Activated T-cell treated with anti-CD3 and anti-CD28 coated beads, Interleukin-2, amount 50 U/mL, for 1 hour (primary cell): Measurements from ENCODE around the gene NTRK1.
A peak's percentile ranks its signal among the peaks of the same experiment; 100 is the strongest.

Experiments
- DNase-seq: peaks from one replicate; pipeline ENCODE4 v3.0.0-alpha.2; 2020

The NTRK1 gene

DNA sequence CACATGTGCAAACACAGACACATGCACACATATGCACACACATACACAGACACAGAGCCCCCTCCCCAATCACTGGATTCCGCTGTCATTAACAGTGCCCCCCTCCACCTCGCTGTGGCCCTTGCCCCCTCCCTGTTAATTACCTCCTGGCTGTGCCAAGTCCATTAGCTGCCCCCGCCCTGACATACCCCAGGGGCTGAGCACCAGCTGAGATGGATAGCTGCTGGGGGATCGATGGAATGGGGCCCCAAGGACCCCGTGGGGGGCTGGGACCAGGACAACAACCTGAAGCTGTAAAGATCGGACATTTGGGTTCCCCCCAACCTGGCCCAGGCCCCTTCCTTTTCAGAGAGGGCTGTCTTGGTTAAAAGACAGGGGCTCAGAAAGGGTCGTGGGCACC lies 23.3 kb downstream of the NTRK1 start:
- DNase-seq, result no peak

DNA sequence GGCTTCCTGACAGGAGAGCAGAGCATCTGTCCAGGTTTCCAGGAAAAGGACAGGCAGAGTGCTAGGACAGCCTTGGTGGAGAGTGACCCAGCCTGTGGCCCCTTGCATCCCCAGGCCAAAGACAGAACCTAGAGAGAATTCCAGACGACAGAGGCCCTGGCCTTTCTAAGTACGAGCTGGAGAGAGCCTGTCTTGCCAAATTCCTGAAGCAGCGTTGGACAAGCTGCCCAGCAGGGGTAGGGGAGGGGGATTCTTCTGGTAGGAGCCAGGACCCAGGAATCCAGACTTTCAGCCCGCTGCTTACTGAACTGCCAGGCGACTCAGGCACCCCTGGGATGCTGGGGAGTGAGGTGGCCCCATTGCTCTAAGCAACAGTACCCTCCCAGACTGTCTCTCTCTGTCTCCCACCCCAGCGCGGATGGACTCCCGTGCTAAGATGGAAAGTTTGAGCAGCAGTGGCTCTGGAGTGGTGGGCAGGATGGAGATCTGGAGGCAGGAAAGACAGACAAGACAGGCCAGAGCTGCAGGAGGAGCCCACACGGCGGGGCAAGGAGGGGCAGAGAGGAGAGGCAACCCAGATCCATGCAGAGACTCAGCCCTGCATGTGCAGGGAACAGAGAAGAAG lies 24.0 kb downstream of the NTRK1 start:
- DNase-seq, result no peak

DNA sequence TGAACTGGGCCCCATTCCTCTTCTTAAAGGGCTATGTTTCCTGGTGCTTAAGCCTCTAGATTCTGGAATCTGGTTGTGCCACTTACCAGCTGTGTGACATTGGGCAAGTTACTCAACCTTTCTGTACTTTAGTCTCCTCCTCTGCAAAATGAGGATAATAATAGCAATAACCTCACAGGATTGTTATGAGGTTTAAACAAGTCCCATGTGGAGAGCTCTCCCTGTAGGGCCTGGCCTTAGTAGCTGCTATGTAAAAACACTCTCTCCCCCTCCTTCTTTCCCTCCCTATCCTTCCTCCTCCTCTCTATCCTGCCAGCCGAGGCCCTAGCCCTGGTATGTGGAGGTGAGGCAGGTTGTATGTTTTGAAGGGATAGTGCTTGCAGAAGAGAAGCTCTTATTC lies 24.6 kb downstream of the NTRK1 start:
- no peak for DNase-seq

DNA sequence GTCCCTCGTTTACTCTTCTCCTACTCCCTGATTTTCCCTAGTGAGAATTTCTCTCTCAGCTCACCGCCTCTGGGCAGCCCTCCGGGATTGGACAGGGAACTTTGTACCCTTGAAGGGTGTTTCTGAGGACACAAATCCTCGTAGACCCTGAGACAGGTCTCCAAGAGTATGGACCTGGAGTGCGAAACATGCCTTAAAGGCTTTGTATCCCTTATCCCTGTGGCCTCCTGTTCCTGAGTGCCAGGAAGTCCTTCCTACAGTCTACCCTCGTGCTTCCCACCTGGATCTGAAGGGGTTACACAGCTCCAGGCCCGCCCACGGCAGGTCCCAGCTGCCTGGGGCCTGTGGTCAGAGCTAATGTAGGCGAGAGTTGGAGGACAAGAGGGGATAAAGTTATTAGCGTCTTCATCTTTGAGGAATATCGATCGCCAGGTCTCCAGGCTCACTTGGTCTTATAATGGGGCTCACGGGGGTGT lies 25.3 kb downstream of the NTRK1 start:
- no peak for DNase-seq

DNA sequence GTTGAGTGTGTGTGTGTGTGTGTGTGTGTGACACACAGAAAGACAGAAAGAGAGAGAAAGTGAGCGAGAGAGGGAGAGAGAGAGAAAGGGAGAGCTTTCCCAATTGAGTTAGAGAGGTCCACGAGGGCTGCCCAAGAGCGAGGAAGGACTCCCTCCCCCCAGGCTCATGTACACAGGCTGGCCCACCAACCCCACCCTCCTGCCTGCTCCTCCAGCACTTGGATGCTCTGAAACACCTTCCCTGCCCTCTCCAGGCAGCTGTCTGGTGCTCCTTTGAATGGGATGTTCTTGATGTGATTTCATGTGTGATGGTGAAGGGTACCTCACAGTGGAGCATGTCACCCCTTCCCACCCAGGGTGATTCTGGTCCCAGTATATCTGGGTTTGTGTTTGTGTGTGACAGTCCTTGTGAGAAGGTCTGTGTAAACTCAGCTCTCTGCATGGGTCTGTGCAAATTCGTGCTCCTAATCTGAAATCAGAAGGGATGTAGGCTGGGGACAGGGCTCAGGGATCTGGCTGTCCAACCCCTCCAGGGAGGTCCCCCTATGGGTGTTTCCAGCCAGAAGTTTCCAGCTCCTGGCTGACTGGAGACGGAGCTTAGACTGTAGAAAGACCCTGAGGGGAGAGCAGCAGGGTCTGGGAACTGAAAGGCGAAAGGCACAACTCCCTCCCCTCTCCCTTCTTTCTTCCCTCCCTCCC lies 26.1 kb downstream of the NTRK1 start:
- no peak for DNase-seq

DNA sequence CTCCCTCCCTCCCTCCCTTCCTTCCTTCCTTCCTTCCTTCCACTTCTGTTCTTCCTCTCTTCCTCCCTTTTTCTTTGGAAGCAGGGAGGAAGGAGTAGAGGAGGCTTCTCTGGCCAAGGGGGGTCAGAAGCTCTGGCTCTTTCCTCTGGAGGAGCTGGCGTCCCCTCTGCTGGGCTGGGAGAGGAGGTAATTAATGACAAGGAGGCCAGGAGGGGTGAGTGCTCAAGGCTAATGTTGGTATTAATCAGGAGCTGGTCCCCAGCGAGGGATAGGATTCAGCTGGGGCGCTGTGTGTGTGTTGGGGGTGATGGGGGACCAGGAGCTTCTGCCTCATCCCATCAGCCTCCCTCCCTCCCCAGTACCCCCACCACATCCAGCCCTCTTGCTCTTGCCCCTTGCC lies 26.7 kb downstream of the NTRK1 start:
- no peak for DNase-seq

DNA sequence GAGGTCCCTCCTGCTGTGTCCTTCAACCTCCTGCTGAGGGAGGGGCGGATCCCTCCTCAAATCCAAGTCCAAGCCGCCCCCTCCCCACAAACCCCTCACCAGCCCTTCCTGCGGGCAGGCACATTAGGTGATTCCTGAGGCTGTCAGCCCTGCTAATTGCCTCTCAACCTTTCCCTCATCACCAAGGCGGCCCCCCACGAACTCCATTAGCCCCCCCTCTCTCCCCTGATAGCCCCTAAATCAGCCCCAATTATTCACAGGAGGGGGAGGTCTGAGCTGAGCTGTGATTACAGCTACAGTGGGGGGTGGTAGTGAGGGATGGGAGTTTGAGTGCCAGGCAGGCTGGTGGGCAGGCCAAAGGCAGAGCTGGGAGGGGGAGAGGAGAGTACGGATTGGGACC lies 27.1 kb downstream of the NTRK1 start:
- no peak for DNase-seq

DNA sequence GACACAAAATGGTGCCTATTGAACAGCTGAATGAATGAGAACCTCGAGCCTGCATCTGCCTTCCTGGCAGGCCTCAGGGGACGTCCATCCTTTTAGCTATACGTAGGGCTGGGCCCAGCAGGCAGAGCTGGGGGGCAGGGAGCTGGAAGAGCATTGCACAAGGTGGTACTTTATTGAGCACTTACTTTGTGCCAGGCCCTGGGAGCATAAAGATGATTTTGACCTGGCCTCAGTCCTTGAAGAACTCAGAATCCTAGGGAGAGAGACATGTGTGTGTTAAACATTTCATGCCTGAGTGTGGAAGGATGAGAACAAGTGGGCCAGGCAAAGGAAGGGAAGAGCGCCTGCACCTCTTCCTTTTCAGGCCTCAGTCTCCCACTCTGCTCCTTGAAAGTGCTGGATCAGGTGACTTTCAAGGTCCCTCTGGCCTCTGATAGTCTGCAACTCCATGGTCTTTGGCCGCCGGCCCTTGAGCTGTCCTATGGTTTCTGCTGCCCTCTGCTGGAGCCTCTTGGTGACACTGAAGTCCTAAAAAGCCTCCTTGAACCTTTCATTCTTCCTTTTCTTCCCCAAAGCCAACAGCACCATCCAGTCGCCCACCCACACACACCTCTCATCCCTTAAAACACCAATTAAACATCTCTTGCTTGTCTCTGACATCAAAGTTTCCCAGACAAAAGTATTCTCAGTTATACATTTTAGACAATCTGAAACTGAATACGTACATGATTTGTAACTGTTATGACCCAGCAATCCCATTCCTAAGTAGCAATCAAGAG lies 29.3 kb downstream of the NTRK1 start:
- peak; percentile 55 for DNase-seq

DNA sequence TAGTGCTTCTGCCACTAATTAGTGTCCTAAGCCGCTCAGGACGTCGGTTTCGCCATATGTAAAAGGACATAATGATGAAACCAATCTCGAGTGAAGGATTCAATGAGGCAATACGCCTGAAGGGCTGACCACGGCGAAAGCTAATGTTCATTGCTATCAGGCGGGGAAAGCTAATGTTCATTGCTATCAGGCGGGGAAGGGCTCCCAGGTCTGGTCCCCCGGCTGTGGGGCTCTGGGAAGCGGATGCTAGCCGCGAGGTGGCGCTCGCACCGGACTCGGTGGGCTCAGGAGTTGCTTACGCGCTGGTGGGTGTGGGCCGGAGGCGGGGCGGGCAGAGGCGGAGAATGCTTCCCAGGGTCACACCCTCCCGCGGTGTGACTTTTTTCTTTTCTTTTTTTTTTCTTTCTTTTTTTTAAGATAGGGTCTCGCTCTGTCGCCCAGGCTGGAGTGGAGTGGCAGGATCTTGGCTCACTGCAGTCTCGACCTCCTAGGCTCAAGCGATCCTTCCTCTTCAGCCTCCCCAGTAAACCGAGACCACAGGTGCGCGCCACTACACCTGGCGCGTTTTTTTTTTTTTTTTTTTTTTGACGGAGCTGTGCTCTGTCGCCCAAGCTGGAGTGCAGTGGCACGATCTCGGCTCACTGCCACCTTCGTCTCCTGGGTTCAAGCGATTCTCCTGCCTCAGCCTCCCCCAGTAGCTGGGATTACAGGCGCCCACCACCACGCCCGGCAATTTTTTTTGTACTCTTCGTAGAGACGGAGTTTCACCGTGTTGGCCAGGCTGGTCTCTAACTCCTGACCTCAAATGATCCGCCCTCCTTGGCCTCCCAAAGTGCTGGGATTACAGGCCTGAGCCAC lies 31.8 kb downstream of the NTRK1 start:
- peak; percentile 86 for DNase-seq

DNA sequence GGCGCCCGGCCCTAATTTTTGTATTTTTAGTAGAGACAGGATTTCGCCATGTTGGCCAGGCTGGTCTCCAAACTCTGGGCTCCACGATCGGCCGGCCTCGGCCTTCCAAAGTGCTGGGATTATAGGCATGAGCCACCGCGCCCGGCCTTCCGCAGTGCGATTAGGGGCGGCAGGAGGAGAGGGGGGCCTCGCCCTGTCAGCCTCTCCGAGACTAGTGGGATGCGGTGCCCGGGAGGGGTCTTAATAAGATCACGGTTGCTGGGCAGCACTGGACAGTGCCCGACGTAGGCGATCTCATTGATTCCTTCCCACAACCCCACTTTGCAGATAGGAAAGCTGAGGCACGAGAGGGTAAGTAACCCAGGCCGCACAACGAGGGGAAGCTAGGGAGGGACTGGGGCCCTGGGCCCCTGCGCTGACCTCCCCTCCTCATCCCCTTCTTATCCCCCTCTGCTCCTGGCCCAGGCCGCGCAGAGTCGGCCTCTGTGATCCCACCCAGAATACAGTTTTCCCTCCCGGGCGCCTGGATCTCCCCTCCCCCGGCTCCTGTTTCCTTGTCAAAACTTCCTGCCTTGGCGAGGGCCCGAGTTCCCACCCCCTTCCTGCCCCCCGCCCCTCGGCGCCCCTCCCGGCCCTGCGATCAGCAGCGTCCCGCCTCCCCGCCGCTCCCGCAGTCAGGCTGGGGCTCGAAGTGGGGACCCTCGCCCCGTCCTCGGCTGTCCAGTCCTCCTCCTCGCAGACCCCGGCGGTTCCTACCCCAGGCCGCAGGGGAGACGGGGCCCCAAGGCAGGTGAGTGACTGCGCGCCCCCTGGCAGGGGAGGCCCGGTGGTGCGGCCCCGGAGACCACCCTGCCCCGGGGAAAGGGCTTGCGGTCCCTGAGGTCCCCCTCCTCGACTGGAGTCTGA lies 32.6 kb downstream of the NTRK1 start, which contains the start of gene PEAR1:
Gene PEAR1 (plus strand): TSS at position 671 of the 906 bp plus-strand sequence. CDS start 10,209 bp downstream, outside the sequence.
- peak; percentile 28 for DNase-seq

DNA sequence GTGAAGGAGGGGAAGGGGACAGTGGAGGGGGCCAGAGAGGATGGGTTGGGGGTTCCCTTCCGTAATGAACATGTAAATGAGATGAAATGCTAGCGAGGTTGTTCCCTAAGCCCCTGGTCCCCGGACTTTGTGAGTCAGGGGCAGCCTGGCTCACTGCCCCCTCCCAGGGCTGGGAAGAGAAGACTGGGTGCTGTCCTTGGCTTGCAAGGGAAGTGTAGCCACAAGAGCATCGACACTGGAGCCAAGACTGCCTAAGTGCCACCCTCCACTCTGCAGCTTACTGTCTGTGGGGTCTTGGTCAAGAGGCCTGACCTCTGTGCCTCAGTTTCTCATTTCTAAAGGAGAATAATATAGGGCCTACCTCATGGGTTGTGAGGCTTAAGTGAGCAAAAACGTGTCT lies 33.3 kb downstream of the NTRK1 start:
- DNase-seq, result no peak

DNA sequence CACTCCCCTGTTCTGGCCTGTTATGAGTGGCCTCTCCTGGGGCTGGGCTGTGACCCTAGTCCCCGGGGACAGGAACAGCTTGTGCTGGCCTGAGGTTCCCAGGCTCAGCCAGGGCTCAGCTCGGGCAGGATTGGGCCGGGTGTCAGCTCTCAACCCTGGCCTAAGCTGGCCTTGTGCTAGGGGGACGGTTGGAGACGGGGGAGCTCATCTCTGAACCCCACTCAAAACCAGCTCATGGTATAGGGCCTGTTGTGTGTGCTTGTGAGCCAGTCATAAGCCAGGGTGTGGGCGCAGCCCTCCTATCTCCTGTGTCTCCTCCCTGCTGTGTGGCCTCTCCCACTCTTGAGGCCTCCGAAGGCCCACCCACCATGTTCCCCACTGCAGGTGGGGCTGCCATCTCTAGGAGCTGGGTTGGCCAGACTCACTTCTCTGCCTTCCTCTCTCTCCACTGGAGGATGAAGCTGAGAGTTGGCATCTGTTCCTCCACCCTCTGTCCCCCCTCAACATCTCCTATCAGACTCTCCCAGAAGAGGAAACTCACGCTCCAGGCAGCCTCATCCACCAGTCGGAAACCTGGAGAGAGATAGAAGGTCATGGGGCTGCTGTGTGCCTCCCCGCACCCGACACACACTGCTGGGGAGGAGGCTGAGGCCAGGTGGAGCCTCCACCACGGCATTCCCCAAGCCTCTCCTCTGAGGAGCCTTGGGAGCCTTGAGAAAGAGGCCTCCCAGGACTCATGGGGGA lies 34.2 kb downstream of the NTRK1 start:
- no peak for DNase-seq

DNA sequence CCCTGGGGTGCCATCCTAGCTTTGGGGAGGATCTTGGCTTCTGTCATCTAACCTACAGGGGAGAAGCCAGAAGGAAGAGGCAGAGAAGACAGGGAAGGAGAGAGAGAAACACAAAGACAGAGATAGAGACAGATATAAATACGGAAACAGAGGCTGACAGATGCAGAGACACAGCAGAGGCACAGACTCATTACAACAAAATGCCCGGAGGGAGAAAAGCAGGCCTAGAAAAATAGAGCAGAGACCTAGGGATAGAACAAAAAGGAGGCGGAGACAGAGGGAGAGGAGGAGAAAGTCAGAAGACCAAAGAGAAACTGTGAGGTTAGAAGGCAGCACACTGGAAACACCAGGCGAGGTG lies 34.8 kb downstream of the NTRK1 start:
- DNase-seq, result no peak

DNA sequence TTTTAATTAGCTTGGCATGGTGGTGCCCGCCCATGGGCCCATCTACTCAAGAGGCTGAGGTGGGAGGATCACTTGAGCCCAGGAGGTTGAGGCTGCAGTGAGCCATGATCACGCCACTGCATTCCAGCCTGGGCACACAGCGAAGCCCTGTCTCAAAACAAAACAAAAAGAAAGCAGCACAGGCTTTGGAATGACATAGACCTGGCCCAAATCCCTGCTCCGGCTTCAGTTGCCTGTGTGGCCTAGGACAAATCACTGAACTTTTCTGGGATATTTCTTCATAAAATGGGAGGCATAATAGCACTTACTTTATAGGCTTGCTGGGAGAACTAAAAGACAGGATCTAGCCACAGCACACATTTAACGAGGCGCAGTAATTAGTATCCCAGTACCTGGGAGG lies 35.3 kb downstream of the NTRK1 start:
- no peak for DNase-seq

DNA sequence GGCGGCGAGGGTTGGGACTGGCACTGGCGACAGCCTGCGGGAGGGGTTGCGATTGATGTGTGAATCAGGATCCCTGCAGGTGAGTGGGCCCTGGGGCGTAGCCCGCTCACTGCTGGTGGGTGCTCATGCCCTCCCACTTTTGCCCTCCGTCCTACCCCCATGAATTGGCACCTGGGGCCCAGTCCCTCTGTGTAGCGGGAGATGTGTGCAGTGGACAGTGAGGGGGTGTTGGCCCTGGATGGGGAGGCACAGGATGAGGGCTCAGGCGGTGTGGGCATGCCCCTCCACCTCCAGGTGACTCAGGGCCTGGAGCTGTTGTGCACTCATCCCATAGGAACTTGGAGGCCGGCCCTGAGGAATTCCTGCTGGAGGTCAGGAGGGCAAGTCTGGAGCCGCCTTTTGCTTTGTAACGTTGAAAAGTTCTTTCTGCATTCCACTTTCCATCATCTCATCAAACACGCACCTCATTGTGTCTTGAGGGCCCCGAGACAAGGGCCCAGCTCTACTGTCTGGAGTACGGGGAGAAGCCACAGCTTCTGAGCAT lies 35.9 kb downstream of the NTRK1 start:
- no peak for DNase-seq

DNA sequence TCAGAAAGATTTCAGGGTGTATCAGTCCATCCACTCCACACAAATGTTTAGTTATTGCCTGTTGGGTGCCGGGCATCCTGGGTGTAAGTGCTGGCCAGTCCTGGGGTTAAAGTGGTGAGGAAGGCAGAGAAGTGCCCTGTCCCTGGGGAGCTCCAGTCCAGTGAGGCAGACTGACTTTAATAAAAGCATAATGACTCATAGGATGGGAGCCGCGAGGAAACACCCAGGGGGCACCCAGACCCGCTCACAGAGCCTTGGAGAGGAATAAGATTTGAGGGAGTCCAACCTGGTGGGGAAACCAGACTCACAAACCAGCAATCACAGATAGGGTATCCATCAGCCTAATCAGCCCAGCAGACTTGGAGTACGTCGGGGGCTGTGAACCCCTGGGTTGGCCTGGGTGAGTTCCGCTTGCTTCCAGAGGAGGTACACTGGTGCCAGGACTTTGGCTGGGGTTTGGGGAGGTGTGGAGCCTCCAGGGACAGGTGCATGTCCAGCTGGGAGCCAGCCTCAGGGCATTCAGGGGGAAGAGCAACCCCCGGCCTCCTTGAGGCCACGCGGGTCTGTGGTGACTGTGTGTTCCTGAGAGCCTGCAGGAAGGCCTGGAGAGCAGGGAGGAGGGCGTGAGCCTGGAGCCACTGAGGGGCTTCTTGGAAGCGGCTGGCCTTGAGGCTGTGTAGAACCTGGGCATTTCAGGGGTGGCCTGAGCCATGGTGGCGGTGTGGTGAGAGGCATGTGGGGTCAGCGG lies 36.6 kb downstream of the NTRK1 start:
- no peak for DNase-seq

DNA sequence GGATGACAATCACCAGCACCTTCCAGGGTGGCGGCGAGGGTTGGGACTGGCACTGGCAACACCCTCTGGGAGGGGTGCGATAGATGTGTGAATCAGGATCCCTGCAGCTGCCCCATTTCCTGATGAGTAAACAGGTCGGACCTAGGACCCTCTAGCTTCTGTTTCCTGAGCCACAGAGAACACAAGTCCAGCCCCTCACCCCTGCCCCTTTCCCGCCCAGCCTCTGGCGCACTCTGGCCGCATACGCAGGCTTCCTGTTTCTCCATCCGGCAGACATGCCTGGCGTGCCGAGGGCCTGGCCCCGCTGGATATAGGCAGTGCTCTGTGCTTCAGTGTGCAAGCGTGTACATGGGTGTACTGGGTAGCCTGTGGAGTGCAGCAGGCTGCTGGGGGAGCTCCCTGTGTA lies 37.5 kb downstream of the NTRK1 start:
- DNase-seq, result no peak

DNA sequence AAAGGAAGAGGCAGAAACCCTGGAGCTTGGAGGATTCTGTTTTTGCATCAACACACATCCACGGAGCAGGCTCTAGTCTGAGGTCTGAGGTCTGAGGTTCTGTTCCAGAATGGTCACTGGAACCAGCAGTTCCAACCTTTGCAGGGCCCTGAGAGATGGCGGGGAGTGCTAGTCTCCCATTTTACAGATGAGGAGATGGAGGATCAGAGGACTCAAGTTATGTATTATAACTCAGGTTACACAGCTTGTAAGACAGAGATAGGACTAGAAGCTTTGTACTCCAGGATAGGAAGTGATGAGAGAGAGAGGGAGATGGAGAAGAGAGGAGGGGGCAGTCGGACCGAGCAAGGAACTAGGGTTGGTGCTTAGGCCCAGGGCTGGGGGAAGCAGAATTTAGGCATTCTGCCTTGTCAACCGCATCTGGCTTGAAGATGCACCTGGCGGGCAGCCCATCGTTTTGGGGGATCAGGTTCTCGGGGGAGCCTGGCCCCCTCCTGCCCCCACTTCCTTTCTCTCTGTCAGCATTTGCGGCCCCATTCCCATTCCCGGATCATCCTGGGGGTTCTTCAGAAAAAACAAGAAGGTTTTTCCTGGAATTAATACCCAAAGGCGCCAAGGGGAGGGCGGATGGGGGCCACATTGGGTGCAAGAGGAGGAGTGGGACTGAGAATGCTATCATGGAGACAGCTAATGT lies 38.5 kb downstream of the NTRK1 start:
- no peak for DNase-seq

DNA sequence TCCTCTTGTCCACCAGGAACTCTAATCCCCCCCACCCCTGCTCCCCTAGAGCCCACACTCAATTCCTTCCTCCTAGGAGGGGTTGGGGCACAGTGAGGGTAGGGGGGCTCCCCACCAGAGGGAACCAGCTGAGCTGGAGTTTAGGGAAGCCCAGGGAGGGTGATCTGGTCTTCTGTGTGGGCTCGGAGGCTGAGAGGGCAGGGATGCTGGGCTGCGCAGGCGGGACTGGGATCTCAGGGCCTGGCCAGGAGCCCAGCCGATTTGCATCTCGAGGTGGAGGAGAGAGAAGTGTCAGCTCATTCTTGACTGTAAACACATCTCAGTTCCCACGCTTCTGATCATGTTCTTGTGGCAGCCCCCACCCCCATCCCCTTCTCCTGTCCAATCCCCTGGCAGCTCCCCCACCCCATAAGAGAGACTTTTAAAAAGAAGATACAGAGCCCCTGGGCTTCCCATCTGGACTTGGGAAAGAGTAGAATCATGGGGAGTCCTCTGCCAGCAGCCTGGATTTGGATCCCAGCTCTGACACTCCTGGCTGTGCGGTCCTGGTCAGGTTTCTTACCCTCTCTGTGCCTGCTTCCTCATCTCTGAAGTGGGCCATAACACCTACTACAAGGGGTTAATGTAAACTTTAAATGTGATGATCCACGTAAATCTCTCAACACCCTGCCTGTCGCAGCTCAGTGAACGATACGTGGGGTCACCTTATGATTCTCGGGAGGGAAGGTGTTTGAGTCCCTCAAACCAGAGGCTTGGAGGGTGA lies 39.5 kb downstream of the NTRK1 start:
- no peak for DNase-seq
